NCI-H2196 (cell line): Measurements from ENCODE around the gene EOGT.

ENCODE experiments used
- DNase-seq: peaks from one replicate; lab custom pipeline; 2025; ENCODE audit not compliant: unreplicated experiment; lab: John Stamatoyannopoulos, UW

EOGT gene

GRCh38 chr3:69013253-69014021 is at the start of gene EOGT:
Gene EOGT, minus strand, starts transcription at chr3:69013684. Its CDS starts 3,838 bp downstream, at chr3:69009846.
- DNase-seq: peak; percentile 67

GRCh38 chr3:69059688-69060087 is 46.2 kb upstream of the EOGT start:
- DNase-seq: no peak

- no peak for DNase-seq
These were observed 45.4 kb upstream of the EOGT start for GRCh38 chr3:69058947-69059224.

GRCh38 chr3:69058180-69058946 is 44.9 kb upstream of the EOGT start:
- DNase-seq: no peak

- no peak for DNase-seq
These were observed 39.0 kb upstream of the EOGT start for GRCh38 chr3:69052472-69052898.

GRCh38 chr3:69051756-69052471 is 38.4 kb upstream of the EOGT start, which contains the start of gene TMF1:
Gene TMF1, minus strand, starts transcription at chr3:69052333. Its CDS starts 247 bp downstream, at chr3:69052086.
- DNase-seq: no peak

- DNase-seq: no peak
These were observed 35.5 kb upstream of the EOGT start for GRCh38 chr3:69048990-69049389.

GRCh38 chr3:69044608-69045007 is 31.1 kb upstream of the EOGT start:
- DNase-seq: no peak

GRCh38 chr3:69033470-69033869 is 20.0 kb upstream of the EOGT start:
- DNase-seq: no peak

- DNase-seq: no peak
These were observed 19.3 kb upstream of the EOGT start for GRCh38 chr3:69032737-69033136.

- no peak for DNase-seq
These were observed 18.7 kb upstream of the EOGT start for GRCh38 chr3:69032142-69032541.

GRCh38 chr3:69031635-69032034 is 18.2 kb upstream of the EOGT start:
- no peak for DNase-seq

GRCh38 chr3:69020857-69021256 is 7.4 kb upstream of the EOGT start:
- no peak for DNase-seq

GRCh38 chr3:69020424-69020823 is 6.9 kb upstream of the EOGT start:
- DNase-seq: no peak

- DNase-seq: no peak
These were observed 3.4 kb upstream of the EOGT start for GRCh38 chr3:69016901-69017300.

GRCh38 chr3:69016102-69016501 is 2.6 kb upstream of the EOGT start:
- no peak for DNase-seq

GRCh38 chr3:69014022-69014580 is 617 bp upstream of the EOGT start:
- no peak for DNase-seq

- DNase-seq: no peak
These were observed 658 bp downstream of the EOGT start for GRCh38 chr3:69012800-69013252.

GRCh38 chr3:69012100-69012799 is 1.2 kb downstream of the EOGT start:
- DNase-seq: no peak

- no peak for DNase-seq
These were observed 2.3 kb downstream of the EOGT start for GRCh38 chr3:69011096-69011730.
